ENCODE measurements around the gene MSH4.
"Not testable (repeated sequence)": the region's sequence is repeated elsewhere in the genome, so short reads cannot be mapped to it uniquely, and the experiment has no call there.

Gene MSH4

DNA sequence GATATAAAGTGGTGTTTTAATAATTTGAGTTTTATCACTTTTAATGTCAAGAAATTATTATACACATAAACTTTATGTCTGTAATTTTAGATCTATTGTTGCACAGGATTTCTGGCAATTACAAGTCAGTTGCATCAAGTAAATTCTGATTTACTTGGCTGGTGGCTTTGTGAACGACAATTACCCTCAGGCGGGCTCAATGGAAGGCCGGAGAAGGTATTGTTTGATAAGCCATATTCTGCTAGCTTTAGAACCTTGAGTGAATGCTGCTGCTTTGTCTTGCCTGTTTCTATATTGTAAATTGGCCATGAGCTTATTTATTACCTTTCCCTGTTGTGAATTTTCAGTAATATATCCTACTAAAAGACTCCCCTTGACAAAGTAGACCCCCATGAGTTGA lies 4.6 kb upstream of the MSH4 start:
- no peak overlapping the region for H3K4me3 ChIP-seq (ENCODE audit: low read length)
- no peak for DNase-seq (ENCODE audit: low read depth, low spot score)

DNA sequence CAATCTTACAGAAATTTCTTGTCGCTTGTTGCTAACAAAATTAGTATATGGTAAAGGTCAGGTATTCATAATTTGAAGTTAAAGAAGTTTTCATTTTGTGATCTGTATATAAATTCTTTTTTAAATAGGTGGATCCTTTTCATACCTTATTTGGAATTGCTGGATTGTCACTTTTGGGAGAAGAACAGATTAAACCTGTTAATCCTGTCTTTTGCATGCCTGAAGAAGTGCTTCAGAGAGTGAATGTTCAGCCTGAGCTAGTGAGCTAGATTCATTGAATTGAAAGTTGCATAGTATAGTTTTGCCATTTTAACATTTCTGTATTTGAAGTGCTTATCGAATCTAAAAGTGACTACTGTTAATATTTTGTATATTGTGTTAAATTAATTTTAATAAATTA lies 2.3 kb upstream of the MSH4 start:
- DNase-seq (ENCODE audit: low read depth, low spot score), result no peak

DNA sequence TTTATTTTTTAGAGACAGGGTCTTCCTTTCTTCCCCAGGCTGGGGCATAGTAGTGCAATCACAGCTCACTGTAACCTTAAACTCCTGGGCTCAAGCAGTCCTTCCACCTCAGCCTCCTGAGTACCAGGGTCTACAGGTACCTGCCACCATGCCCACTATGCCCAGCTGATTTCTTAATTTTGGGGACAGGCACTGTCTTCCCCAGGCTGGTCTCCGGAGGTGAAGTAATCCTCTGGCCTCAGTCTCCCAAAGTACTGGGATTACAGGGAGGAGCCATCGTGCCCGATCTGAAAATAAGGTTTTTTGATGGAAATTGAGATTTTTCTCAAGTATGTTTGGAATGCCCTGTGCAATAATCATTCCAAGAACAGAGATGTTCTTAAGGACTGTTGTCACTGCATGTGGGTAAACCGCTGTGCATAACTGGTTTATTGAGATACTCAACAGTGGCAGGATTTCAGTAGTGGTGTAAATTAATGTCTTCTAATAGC lies 934 bp upstream of the MSH4 start:
- DNase-seq (ENCODE audit: low read depth, low spot score), result no peak
- no peak overlapping the region for H3K4me3 ChIP-seq (ENCODE audit: low read length)

More for the DNA sequence above, 2.3 kb upstream of the MSH4 start:
- H3K4me3 ChIP-seq (ENCODE audit: low read length), result no peak overlapping the region

DNA sequence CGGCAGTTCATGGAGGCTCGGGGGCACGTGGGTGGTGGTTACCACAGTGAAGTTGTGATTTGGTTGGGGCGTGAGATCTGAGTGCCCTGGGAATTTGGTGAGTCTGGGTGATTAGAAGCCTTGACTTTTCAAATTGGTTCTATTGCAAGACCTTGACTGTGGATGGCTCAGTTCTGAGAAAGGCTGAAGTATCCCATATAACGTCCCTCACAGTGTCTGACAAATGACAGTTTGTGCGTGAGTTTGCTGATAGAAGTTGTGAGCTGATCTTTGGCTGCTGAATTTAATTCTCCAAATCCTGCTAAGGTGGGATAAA lies 549 bp downstream of the MSH4 start:
- H3K4me3 ChIP-seq (ENCODE audit: low read length), result no peak overlapping the region
- no peak for DNase-seq (ENCODE audit: low read depth, low spot score)

DNA sequence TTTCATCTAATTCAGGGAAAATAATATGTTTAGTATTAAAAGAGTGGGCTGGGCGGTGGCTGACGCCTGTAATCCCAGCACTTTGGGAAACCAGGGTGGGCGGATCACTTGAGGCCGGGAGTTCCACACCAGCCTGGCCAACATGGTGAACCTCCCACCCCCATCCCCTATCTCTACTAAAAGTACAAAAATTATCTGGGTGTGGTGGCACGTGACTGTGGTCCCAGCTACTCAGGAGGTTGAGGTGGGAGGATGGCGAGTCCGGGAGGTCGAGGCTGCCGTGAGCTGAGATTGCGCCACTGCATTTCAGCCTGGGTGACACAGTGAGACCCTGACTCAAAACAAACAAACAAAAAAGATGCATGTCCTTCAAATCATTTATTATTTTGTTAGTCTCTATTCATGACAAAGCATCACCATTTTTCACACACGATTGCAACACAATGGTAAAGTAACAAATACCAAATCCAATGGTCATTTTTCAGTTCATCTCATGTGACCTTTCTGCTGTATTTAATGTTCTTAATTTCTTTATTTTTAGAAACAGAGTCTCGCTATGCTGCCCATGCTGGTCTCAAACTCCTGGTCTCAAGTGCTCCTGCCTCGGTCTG lies 1.0 kb downstream of the MSH4 start:
- no peak for DNase-seq (ENCODE audit: low read depth, low spot score)
- H3K4me3 ChIP-seq (ENCODE audit: low read length), result no peak overlapping the region

DNA sequence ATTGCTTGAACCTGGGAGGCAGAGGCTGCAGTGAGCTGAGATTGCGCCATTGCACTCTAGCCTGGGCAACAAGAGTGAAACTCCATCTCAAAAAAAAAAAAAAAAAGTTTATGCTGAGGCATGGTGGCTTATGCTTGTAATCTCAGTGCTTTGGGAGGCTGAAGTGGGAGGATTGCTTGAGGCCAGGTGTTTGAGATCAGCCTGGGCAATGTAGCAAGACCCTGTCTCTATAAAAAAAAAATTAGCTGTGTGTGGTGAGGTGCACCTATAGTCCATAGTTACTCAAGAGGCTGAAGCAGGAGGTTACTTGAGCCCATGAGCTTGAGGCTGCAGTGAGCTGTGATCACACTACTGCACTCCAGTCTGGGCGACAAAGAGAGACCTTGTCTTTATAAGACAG lies 4.8 kb downstream of the MSH4 start:
- not testable (repeated sequence) for H3K4me3 ChIP-seq (ENCODE audit: low read length)

DNA sequence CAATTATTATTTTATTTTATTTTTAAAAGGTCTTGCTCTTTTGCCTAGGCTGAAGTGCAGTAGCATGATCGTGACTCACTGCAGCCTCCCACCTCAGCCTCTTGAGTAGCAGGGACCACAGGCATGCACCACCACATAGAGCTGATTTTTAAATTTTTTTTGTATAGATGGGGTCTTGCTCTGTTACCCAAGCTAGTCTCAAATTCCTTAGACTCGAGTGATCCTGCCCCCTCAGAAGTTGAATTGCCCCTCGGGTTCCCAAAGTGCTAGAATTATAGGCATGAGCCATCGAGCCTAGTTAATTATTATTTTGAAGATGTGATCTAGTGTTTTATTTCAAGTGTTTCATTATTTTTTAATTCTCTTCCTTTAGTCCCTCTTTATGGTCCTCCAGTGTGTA lies 12.2 kb downstream of the MSH4 start:
- H3K4me3 ChIP-seq (ENCODE audit: low read length), result no peak overlapping the region
- DNase-seq (ENCODE audit: low read depth, low spot score), result no peak

More for the DNA sequence above, 4.8 kb downstream of the MSH4 start:
- DNase-seq (ENCODE audit: low read depth, low spot score), result not testable (repeated sequence)

DNA sequence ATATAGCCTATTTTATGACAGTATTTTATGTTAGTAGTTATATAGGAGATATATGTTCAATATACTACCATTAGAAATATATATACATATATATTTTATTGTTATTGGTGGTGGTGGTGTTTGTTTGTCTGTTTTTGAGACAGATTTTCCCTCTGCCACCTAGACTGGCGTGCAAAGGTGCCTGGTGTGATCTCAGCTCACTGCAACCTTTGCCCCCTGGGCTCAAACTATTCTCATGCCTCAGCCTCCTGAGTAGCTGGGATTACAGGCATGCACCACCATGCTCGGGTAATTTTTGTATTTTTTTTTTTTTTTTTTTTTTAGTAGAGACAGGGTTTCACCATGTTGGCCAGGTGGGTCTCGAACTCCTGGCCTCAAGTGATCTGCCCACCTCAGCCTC lies 13.4 kb downstream of the MSH4 start:
- not testable (repeated sequence) for DNase-seq (ENCODE audit: low read depth, low spot score); H3K4me3 ChIP-seq (ENCODE audit: low read length)

DNA sequence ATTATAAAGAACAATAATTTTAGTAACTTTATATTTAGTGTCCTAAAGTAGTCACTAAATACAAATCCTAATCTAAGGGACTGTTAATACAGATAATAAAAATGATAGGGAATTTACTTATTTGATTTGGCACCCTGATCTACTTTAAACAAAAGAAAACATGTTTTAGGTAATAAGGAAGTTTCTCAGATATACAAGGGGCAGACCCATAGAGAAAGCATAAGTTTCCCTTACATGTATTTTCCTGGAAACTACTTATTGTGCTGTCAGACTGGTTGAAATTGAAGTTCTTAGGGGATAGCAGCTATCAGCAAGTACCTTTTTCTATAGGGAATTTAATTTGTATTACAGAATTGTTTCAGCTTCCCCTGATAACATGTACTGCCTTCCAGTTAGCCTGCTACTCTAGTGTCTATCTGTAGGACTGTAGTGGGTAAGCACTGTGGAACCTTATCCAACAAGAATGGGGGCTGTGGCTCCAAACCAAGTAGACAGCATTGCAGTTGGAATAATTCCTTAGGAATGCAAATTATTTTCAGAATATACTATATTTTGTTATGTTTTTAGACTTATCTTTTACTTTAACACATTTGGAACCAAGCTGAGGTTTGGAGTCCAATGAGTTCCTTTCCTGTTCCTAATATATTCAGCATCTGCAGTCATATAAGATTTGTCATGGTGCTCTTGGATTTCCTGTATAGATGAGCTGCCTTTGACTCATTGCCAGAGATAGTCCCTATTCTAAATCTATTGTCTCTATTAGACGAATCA lies 14.7 kb downstream of the MSH4 start:
- DNase-seq (ENCODE audit: low read depth, low spot score), result no peak
- no peak overlapping the region for H3K4me3 ChIP-seq (ENCODE audit: low read length)

DNA sequence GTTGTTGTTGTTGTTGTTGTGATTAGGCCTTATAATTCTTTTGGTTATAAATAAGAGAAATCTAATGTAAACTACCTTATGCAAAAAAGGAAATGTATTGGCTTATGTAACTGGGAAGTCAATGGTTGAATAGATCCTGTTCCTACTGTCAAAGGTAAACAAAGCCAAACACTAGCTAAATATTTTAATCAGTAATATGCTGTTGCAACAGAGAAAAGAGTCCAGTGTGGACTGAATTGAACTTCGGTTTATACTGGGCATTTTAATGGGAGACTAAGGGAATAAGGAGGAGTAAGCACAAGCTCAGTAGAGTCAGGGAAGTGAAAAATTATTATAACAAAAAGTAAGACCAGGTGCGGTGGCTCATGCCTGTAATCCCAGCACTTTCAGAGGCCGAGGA lies 15.4 kb downstream of the MSH4 start:
- no peak for DNase-seq (ENCODE audit: low read depth, low spot score)
- no peak overlapping the region for H3K4me3 ChIP-seq (ENCODE audit: low read length)

DNA sequence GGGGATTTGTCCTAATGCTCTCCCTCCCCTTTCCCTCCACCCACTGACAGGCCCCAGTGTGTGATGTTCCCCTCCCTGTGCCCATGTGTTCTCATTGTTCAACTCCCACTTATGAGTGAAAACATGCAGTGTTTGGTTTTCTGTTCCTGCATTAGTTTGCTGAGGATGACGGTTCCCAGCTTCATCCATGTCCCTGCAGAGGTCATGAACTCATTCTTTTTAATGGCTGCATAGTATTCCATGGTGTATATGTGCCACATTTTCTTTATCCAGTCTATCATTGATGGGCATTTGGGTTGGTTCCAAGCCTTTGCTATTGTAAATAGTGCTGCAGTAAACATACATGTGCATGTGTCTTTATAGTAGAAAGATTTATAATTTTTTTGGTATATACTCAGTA lies 26.9 kb downstream of the MSH4 start:
- DNase-seq (ENCODE audit: low read depth, low spot score); H3K4me3 ChIP-seq (ENCODE audit: low read length): not testable (repeated sequence)

DNA sequence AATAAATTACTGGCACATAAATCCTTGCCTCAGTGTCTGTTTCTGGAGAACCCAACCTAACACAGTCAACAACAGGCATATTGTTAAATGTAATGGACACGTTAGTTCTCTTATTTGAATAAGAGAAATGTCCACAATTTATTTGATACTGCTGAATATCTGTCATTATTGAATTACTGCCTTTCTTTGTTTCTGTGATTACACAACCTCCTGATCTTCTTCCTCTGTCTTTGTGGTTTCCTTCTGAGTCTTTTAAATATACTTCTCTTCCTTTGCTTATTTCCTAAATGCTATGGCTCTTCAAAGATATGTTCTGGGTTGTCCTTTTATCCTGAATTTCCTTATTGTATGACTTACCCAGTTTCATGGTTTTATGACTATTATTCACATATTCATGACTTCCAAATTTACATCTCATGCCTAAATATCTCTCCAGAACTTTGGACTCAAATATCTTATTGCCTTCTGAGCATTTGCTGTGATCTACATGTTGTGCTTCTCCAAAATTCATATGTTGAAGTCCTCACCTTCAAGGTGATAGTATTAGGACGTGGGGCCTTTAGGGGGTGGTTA lies 39.9 kb downstream of the MSH4 start:
- DNase-seq (ENCODE audit: low read depth, low spot score), result no peak
- H3K4me3 ChIP-seq (ENCODE audit: low read length), result no peak overlapping the region

DNA sequence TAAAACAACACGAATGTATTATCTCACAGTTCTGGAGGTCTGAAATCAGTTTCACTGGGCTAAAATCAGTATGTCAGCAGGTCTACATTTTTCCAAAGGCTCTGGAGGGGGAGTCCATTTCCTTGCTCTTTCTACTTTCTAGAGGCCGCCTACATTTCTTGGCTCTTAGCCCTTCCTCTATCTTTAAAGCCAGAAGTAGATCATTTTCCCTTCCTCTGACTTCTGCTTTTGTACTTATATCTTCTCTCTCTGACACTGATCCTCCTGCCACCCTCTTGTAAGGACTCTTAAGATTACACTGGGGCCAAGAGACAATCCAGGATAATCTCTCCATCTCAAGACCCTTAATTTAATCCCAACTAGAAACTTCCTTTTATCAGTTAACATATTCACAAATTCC lies 41.4 kb downstream of the MSH4 start:
- H3K4me3 ChIP-seq (ENCODE audit: low read length), result no peak overlapping the region
- DNase-seq (ENCODE audit: low read depth, low spot score), result no peak

DNA sequence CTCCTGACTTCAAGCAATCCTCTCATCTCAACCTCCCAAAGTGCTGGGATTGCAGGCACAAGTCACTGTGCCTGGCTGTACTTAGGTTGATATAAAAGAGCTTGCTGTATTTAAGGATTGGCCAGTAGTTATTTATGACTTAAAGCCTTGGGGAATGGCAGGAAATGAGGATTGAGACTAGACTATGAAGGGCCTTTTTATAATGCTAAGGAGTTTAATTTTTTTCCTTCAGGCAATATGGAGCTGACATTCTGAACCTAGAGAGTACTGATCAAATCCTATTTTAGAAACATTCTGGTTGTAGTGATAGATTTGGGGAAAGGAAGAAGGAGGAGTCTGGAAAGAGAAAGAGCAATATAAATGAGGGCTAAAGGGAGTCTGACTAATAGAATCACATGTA lies 44.7 kb downstream of the MSH4 start:
- no peak for DNase-seq (ENCODE audit: low read depth, low spot score)
- H3K4me3 ChIP-seq (ENCODE audit: low read length), result no peak overlapping the region

DNA sequence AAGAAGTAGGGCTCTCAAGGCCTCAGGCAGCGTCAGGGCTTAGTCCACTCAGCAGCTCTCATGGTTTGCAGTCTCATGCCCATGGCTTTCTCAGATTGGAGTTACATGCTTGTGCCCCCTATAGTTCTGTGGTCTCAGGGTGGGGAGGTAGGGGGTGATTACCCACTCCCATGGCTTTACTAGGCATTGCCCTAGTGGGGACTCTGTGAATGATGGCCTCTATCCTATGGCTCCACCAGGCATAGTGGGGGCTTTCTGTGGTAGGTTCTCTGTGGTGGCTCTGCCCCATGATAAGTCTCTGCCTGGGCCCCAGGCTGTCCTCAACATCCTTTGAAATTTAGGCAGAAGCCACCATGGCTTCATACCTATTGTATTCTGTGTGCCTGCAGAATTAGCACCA lies 48.9 kb downstream of the MSH4 start:
- no peak overlapping the region for H3K4me3 ChIP-seq (ENCODE audit: low read length)
- DNase-seq (ENCODE audit: low read depth, low spot score), result no peak

DNA sequence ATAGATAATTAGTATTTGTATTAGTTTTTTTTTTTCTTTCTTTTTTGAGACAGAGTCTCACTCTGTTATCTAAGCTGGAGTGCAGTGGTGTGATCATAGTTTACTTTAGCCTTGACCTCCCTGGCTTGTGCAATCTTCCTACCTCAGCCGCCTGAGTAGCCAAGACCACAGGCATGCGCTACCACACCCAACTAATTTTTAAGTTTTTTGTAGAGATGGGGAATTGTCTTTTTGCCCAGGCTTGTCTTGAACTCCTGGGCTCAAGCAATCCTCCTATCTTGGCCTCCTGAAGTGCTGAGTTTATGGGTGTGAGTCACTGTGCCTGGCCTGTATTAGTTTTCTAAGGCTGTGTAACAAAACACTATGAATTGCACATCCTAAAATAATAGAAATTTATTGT lies 58.3 kb downstream of the MSH4 start:
- DNase-seq (ENCODE audit: low read depth, low spot score), result no peak
- H3K4me3 ChIP-seq (ENCODE audit: low read length), result no peak overlapping the region

DNA sequence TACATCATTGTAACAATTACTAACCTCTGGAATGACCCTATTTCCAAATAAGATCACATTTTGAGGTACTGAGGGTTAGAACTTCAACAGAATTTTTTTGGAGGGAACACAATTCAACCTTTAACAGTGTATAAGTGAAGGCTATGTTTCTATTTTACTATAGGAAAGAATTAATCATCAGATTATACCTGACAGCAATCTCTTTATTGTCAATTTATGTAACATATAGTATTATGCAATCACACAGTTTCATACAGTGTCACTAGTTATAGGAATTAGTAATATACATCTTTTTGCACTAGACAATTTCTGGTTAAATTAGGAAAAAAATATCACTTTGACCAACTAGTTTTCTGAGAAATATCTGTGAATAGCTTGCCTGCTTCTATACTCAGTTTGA lies 59.1 kb downstream of the MSH4 start:
- no peak overlapping the region for H3K4me3 ChIP-seq (ENCODE audit: low read length)
- DNase-seq (ENCODE audit: low read depth, low spot score), result no peak

DNA sequence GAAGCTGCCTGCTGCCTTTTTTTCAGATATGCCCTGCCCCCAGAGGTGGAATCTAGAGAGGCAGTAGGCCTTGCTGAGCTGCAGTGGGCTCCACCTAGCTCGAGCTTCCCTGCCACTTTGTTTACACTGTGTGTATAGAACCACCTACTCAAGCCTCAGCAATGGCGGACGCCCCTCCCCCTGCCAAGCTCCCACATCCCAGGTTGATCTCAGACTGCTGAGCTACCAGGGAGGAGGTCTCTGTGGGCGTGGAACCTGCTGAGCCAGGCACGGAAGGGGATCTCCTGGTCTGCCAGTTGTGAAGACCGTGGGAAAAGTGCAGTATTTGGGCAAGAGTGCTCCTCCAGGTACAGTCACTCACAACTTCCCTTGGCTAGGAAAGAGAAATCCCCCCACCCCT lies 65.1 kb downstream of the MSH4 start:
- no peak for DNase-seq (ENCODE audit: low read depth, low spot score)

DNA sequence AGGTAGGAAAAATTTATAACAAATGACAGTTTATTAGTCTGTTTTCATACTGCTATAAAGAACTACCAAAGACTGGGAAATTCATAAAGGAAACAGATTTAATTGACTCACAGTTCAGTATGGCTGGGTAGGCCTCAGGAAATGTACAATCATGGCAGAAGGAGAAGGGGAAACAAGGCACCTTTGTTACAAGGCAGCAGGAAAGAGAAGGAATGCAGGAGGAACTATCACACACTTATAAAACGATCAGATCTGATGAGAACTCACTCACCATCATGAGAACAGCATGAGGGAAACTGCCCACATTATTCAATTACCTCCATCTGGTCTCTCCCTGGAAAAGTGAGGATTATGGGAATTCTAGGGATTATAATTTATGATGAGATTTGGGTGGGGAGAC lies 74.3 kb downstream of the MSH4 start:
- no peak overlapping the region for H3K4me3 ChIP-seq (ENCODE audit: low read length)
- no peak for DNase-seq (ENCODE audit: low read depth, low spot score)

More for the DNA sequence above, 65.1 kb downstream of the MSH4 start:
- H3K4me3 ChIP-seq (ENCODE audit: low read length), result no peak overlapping the region

DNA sequence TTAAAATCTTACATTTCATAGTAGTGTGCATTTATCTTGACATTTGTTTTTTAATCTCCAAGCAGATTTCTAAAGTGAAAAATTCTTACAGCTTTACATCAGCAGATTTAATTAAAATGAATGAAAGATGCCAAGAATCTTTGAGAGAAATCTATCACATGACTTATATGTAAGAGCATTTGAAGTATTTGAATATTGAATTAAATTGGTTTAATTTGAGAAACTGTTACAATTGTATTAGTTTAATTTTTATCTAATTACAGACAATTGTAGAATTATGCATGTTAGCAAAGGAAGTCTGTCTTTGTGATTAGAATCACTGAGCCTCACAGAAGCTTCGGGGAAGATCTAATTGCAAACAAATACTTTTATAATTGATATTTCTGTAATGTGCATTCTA lies 83.3 kb downstream of the MSH4 start:
- no peak for DNase-seq (ENCODE audit: low read depth, low spot score)
- H3K4me3 ChIP-seq (ENCODE audit: low read length), result no peak overlapping the region

DNA sequence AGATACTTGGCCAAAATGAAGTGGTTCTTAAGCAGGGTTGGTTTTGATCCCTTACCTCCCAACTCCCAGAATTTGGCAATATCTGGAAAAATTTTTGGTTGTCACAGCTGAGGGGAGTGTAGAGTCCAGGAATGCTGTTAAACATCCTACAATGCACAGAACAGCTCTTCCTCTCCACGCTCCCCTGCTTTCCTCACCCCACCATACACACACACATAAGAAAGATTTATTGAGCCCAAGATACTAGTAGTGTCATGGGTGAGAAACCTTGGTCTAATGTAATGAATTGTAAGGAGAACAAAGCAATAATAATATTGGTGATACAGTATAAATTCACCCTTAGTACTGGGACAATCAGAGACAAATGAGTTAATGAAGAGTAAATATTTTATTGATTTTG lies 87.8 kb downstream of the MSH4 start:
- no peak overlapping the region for H3K4me3 ChIP-seq (ENCODE audit: low read length)
- DNase-seq (ENCODE audit: low read depth, low spot score), result no peak

Measured in Jurkat, Clone E6-1 (cell line).